ENCODE results near the gene ZNRF2.

- TF ChIP-seq POLR2A (IDR thresholded peaks at IDR 0.05), result no peak
- TF ChIP-seq CTCF (IDR thresholded peaks at IDR 0.05), result no peak
These were observed 67.8 kb downstream of the ZNRF2 start for GRCh38 chr7:30352169-30352568.

Measured in transverse colon (tissue), 3 donors.